Pulmonary artery endothelial cell (primary cell): ENCODE data around the gene RPS6KA2. TPM values are rescaled to one million over a fixed set of nuclear protein-coding genes. Genes with fewer than 3 reads are reported as not detected.

Experiments used
- DNase-seq: peaks from one replicate; pipeline ENCODE4 v3.0.0-alpha.2; 2011; ENCODE audit warnings: low read depth, low spot score
- total RNA-seq: library from RNA; depleted of rRNA; stranded (reverse); fragments of >200 nt; gene quantifications from 2 replicates; pipeline ENCODE4 v1.2.3, GENCODE V29; 2014

The RPS6KA2 gene
- total RNA-seq, 1 donor from 2014 or later: 124 TPM

GRCh38 chr6:166578536-166579236 is 48.4 kb downstream of the RPS6KA2 start:
- no peak for DNase-seq

GRCh38 chr6:166575205-166575604 is 51.8 kb downstream of the RPS6KA2 start:
- peak; percentile 63 for DNase-seq

GRCh38 chr6:166573511-166574216 is 53.4 kb downstream of the RPS6KA2 start:
- DNase-seq: no peak

- no peak for DNase-seq
These were observed 54.4 kb downstream of the RPS6KA2 start for GRCh38 chr6:166572370-166573261.

- no peak for DNase-seq
These were observed 55.9 kb downstream of the RPS6KA2 start for GRCh38 chr6:166570929-166571713.

GRCh38 chr6:166569206-166569605 is 57.8 kb downstream of the RPS6KA2 start:
- DNase-seq: no peak

GRCh38 chr6:166567813-166568212 is 59.2 kb downstream of the RPS6KA2 start:
- DNase-seq: no peak

- DNase-seq: no peak
These were observed 59.9 kb downstream of the RPS6KA2 start for GRCh38 chr6:166567107-166567506.

- DNase-seq: no peak
These were observed 60.7 kb downstream of the RPS6KA2 start for GRCh38 chr6:166566026-166567011.

- DNase-seq: no peak
These were observed 61.7 kb downstream of the RPS6KA2 start for GRCh38 chr6:166565084-166565967.

- no peak for DNase-seq
These were observed 63.2 kb downstream of the RPS6KA2 start for GRCh38 chr6:166563805-166564204.

GRCh38 chr6:166563200-166563599 is 63.9 kb downstream of the RPS6KA2 start:
- no peak for DNase-seq

- no peak for DNase-seq
These were observed 64.3 kb downstream of the RPS6KA2 start for GRCh38 chr6:166562726-166563125.

- DNase-seq: no peak
These were observed 65.2 kb downstream of the RPS6KA2 start for GRCh38 chr6:166561771-166562359.

- DNase-seq: no peak
These were observed 66.8 kb downstream of the RPS6KA2 start for GRCh38 chr6:166560222-166560621.

GRCh38 chr6:166559662-166560061 is 67.4 kb downstream of the RPS6KA2 start:
- DNase-seq: no peak

GRCh38 chr6:166559211-166559610 is 67.8 kb downstream of the RPS6KA2 start:
- no peak for DNase-seq

GRCh38 chr6:166558156-166559005 is 68.7 kb downstream of the RPS6KA2 start:
- DNase-seq: no peak
